D341Med (cell line): ENCODE data around the gene WDFY2.

Experiments used
- DNase-seq: peaks from one replicate; pipeline ENCODE4 v3.0.0; 2012; ENCODE audit warnings: low spot score

The WDFY2 gene

DNA sequence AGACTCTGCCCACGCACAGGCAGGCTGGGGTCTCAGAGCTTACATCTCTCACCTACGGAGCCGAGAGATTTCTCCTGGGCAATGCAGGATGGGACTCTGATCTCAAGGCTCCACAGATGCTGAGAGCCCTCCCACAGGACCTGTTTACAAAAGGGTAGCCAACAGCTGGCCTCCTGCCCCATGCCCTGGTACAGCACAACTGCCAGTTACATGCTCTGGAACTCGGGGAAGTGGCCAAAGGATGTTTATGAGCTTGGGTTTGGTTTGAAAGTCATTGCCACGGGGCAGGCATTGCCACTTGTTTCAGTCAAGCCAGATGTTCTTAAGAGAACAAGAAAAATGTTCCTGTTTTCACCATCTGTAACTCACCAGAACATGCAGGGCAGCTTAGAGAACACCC, 216.2 kb downstream of the WDFY2 start:
- no peak for DNase-seq

GRCh38 chr13:51801631-51802099, 217.4 kb downstream of the WDFY2 start:
- DNase-seq, result no peak

- no peak for DNase-seq
Observed at GRCh38 chr13:51802631-51803418, 218.6 kb downstream of the WDFY2 start.

DNA sequence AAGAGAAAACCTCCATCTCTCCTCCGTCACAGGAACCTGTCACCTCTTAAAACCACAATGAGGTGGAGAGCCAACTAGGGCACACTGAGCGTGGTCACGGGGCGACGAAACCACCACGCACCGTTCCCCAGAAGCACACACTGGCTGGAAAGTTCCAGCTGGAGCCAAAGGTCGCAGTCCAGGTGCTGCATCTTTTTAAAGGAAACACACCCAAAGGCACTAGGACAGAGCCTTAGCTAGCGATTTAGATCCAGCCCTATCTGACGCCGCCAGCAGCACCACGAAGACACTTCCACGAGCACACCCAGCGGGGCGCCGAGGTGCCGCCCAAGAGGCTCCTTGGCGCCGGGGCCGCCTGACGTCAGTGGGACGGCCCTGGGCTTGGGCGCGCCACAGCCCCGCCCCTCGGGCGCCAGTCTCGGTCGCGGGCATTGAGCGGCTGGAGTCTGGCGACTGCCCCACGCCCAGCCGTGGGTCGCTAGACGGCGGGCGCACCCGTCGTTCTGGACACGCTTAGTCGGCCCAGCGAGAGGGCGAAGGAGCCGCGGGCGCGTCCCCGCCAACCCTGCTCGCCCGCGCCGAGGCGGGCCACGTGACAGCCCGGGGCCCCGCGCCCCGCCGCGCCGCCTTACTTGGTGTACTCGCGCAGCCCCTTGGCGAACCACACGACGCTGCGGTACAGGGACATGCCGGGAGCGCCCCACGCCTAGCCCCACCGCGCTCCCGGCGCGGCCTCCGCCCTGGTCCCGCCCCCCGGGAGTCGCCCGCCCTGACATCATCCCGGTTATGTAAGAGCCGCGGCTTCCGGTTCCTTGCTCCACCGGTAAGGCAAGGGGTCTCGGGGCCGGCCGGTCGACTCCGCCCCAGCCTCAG, 219.4 kb downstream of the WDFY2 start, which contains the start of gene DHRS12:
Gene DHRS12, minus strand, starts transcription at position 742 of the 873 bp plus-strand sequence. CDS start 4,504 bp downstream, outside the sequence.
- DNase-seq, result peak; percentile 94

- DNase-seq, result peak; percentile 46
Observed at GRCh38 chr13:51804295-51805172, 220.3 kb downstream of the WDFY2 start.

DNA sequence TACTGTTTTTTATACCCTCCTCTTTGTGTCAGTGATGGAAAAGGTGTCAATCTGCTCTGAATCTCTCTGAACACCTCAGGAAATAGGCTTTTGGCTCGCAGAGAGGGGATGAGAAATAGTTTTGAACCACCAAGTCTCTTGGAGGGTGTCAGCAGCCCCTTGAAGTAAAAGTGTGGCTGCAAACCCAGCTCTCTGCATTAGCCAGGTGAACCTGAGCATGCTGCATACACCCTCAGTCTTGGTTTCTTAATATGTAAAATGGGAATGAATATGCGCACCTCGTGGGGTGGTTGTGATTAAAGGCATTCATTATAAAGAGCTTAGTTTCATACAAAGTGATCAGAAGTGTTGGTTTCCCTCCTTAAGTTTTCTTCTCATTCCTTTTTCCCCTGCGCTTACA, 221.1 kb downstream of the WDFY2 start:
- no peak for DNase-seq

- DNase-seq, result no peak
Observed at GRCh38 chr13:51805925-51806324, 221.7 kb downstream of the WDFY2 start.

DNA sequence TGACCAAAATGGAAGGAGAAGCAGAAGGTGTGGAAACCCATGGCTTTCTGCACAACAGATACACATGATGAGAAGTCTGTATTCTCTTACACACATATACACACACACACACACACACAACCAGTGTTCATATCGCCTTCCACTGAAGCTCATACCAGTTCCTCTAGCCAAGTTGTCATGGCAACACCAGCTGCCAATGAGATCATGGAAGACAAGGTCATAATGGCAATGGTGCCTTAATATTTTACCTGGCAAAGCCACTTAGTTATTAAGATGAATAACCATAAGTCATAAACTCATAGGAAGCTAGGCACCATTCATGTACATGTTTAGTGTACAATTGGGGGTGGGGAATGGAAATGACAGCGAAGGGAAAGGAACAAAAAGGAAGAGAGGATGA, 222.3 kb downstream of the WDFY2 start:
- DNase-seq, result no peak

DNA sequence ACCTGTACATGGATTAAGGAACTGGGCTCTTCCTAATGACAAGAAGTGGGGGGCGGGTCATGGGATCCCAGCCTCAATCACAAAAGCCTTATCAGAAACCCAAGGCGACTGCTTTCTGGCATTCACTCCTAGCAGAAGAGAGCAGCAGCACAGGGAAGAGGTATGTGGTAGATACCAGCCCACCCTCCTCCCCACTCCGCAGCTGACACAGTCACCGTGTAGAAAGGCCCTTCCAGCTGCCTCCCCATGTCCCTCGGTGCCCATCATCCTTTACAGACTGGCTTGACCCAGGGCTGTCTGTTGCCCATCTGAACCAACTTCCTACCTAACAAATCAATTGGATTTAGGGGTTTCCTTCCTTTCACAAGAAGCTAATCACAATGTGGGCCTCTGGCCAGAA, 222.8 kb downstream of the WDFY2 start:
- no peak for DNase-seq

GRCh38 chr13:51808811-51809210, 224.5 kb downstream of the WDFY2 start:
- DNase-seq, result no peak

DNA sequence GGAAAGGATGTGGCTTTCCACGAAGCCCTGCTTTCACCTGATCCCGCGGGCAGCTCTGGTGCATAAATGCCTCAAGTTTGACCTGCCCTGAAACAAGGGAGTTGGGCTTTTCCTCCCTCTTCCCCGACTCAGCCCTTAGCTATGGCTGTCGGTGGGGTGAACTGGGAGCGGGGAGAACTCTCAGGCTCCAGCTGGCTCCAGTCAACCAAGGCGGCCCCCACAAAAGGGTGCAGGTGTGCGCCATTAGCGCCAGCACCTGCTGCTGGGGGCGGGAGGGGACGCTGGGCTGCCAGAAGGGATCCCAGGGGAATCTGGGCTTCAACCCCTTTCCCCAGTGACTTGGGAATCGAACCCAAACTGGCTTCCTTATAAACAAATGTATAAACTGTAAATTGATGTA, 226.8 kb downstream of the WDFY2 start:
- no peak for DNase-seq

DNA sequence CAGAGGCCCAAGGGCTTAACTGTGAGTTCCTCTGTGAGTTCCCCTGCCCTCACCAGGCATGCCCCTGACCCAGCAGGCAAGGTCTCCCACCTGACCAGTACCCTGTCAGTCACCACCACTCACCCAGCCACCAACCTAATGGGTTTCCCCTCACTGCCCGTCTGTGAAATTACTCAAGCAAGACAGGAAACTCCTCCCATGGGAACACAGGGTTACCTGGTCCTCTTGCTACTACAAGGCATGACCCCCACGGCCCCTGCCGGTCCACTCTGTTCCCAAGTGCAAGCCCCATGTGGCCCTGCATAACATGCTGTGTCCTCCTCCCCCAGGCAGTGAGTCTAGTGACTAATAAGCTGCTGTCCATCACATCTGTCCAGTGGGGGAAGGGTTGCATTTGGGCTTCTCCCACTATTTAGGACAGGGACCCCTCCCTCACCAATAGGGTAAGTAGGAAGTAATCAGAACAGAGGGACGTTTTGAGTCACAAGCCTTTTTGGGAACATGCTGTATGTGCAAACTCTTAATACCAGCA, 227.7 kb downstream of the WDFY2 start:
- no peak for DNase-seq

DNA sequence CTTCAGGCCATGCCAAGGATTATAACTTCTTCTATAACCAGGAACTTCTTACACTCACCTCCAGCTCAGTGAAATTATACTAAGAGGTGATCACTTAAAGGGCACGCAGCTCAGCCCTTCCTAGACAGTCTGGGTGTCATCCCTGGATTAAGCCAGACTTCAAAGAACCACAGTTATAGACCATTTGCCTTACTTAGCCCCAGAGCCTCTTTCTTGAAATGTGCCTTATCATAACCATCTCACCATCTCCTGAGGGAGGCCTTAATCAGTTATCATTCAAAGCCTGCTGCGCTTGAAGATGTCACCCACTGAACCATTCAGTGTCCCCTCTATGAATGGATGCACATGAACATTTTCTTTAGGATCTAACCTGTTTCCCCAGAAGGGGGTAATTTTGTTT, 229.8 kb downstream of the WDFY2 start:
- DNase-seq, result no peak

- DNase-seq, result peak; percentile 81
Observed at GRCh38 chr13:51814825-51815650, 230.8 kb downstream of the WDFY2 start.

GRCh38 chr13:51815848-51816247, 231.6 kb downstream of the WDFY2 start:
- no peak for DNase-seq

DNA sequence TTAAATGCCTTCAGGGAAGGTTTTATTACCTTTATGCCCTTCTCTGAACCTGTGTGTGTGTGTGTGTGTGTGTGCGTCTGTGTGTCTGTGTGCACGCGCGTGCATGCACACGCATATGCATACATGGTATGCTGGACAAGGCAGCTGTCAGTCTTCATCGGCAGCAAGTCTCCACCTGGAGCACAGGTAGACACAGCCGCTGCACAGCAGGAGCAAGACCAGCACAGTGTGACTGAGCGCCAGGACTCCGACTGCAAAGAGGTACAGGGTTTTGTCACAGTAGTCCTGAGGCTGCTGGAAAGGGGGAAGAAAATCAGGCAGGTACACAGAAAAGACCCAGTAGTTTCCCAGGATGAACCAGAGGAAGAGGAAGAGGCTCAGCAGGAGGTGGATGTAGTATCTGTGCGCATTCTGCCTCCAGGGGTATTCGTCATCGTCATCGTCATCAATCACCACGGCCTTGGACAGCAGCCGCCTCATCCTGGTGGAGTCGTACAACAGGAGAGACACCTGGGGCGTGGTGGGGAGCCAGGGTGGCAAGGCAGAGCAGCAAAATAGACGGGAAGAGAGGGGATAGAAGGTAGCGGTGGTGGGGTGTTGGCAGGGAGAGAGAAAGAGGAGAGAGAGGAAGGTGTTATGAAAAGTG, 232.5 kb downstream of the WDFY2 start:
- no peak for DNase-seq
